ENCODE data around the gene DOK6. TPM values are rescaled to one million over a fixed set of nuclear protein-coding genes. Genes with fewer than 3 reads are reported as not detected.
"Not testable (repeated sequence)": the region's sequence is repeated elsewhere in the genome, so short reads cannot be mapped to it uniquely, and the experiment has no call there.

Gene DOK6
- total RNA-seq, 1 donor from 2014 or later, result 0.43 TPM

DNA sequence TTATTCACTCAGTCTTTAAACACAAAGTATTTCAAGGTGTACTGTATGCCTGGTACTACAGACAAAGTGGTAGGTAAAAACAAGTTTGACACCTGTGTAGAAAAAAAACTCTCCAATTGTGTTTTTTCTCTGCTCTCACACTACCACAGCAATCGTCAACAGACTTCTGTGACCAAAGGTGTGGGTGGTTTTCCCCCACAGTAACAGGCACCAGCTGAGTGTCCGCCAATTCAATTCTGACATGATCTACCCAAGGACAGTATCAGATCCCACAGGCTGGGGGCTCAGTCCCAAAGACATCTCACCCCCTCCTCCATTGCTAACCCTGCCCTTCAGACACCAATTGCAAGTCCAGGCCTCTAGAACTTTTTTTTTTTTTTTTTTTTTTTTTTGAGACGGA is 475.8 kb downstream of the DOK6 start:
- Histone ChIP-seq H3K27ac (no peak overlapping the region), H3K36me3 (no peaks in the 10 kb centered on the region), H3K4me2 (no peak overlapping the region), H2AFZ (replicated peaks) (no peak overlapping the region), H3K9me3 (ENCODE audit: low read depth) (no peaks in the 10 kb centered on the region), H3K4me1 (no peaks in the 10 kb centered on the region), H4K20me1 (ENCODE audit: low read depth) (no peaks in the 10 kb centered on the region), H3K9ac (no peak overlapping the region), H3K79me2 (ENCODE audit: low read depth) (no peaks in the 10 kb centered on the region), H3K27me3 (no peaks in the 10 kb centered on the region), H3K4me3 (no peak overlapping the region), H3F3A (ENCODE audit: low read depth) (no peaks in the 10 kb centered on the region)
- no peak overlapping the region for H3K27ac Mint-ChIP-seq
- H3K4me3 Mint-ChIP-seq, result no peak overlapping the region
- TF ChIP-seq EZH2 (IDR thresholded peaks at IDR 0.05), result no peak
- no peak for TF ChIP-seq EZH2phosphoT487 (IDR thresholded peaks at IDR 0.05)
- TF ChIP-seq, protein P1, sequence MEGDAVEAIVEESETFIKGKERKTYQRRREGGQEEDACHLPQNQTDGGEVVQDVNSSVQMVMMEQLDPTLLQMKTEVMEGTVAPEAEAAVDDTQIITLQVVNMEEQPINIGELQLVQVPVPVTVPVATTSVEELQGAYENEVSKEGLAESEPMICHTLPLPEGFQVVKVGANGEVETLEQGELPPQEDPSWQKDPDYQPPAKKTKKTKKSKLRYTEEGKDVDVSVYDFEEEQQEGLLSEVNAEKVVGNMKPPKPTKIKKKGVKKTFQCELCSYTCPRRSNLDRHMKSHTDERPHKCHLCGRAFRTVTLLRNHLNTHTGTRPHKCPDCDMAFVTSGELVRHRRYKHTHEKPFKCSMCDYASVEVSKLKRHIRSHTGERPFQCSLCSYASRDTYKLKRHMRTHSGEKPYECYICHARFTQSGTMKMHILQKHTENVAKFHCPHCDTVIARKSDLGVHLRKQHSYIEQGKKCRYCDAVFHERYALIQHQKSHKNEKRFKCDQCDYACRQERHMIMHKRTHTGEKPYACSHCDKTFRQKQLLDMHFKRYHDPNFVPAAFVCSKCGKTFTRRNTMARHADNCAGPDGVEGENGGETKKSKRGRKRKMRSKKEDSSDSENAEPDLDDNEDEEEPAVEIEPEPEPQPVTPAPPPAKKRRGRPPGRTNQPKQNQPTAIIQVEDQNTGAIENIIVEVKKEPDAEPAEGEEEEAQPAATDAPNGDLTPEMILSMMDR (IDR thresholded peaks at IDR 0.05), result no peak
- no peak for DNase-seq (ENCODE audit: low spot score)
- peaks cover 3% of the 10 kb centered on the region for H3K27me3 Mint-ChIP-seq (ENCODE audit: insufficient read depth, low read depth)
- H3K9me3 Mint-ChIP-seq, result peaks cover 2% of the 10 kb centered on the region
- peaks cover 40% of the 10 kb centered on the region for H3K4me1 Mint-ChIP-seq
- no peaks in the 10 kb centered on the region for H3K36me3 Mint-ChIP-seq

DNA sequence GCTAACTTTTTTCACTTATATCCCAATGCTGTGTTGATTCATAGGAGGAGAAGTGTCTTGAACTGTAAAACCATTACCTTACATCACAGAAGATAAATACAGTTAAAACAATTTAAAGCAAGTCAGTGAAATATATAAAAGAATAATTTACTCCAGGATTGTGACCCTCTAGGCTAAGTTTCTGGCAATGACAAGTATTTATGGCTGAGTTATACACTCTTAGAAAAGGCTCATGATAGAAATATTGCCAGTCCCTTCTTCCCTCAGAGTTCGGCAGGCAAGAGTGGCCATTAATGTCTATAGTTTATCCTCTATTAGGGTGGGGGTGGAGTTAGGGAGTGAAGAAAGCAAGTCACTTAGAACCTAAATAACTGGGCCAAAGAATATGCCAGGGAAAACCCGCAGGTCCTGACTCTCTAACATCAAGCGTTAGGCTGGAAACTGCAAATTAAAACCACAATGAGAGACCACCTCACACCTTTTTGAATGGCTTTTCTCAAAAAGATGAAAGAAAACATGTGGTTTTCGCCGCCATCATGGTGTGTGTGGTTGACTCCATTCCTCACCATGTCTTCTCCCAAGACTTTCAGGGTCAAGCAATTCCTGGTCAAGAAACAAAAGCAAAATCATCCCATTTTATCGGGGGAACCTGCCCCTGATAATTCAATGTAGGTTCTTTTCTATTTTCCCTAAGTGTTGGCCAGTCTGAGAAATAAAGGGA is 477.7 kb downstream of the DOK6 start:
- H3K4me3 Mint-ChIP-seq, result peak overlapping the region; percentile 44
- Histone ChIP-seq H3K36me3 (no peaks in the 10 kb centered on the region), H3K27me3 (no peaks in the 10 kb centered on the region), H4K20me1 (ENCODE audit: low read depth) (no peaks in the 10 kb centered on the region), H3K9me3 (ENCODE audit: low read depth) (no peaks in the 10 kb centered on the region), H3K4me2 (no peak overlapping the region), H3K9ac (no peak overlapping the region), H3F3A (ENCODE audit: low read depth) (no peaks in the 10 kb centered on the region), H2AFZ (replicated peaks) (no peak overlapping the region), H3K79me2 (ENCODE audit: low read depth) (no peaks in the 10 kb centered on the region), H3K4me3 (no peak overlapping the region), H3K27ac (no peak overlapping the region), H3K4me1 (no peaks in the 10 kb centered on the region)
- H3K27ac Mint-ChIP-seq, result peak overlapping the region; percentile 51
- peaks cover 3% of the 10 kb centered on the region for H3K27me3 Mint-ChIP-seq (ENCODE audit: insufficient read depth, low read depth)
- H3K9me3 Mint-ChIP-seq, result peaks cover 2% of the 10 kb centered on the region
- peaks cover 33% of the 10 kb centered on the region for H3K4me1 Mint-ChIP-seq
- no peak for DNase-seq (ENCODE audit: low spot score)
- TF ChIP-seq EZH2phosphoT487 (IDR thresholded peaks at IDR 0.05), result no peak
- TF ChIP-seq, protein P1 (IDR thresholded peaks at IDR 0.05), result no peak
- no peak for TF ChIP-seq EZH2 (IDR thresholded peaks at IDR 0.05)
- H3K36me3 Mint-ChIP-seq, result no peaks in the 10 kb centered on the region

DNA sequence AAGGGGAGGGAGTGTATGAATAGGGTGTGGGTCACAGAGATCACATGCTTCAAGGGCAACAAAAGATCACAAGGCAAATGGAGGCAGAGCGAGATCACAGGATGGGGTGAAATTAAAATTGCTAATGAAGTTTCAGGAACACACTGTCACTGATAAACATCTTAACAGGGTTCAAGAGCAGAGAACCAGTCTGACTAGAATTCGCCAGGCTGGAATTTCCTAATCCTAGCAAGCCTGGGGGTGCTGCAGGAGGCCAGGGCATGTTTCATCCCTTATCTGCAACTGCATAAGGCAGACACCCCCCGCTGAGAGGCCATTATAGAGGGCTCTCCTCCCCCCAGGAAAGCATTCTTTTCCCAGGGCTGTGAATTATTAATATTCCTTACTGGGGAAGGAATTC is 478.4 kb downstream of the DOK6 start:
- DNase-seq (ENCODE audit: low spot score), result not testable (repeated sequence)
- peak overlapping the region; percentile 51 for H3K27ac Mint-ChIP-seq

DNA sequence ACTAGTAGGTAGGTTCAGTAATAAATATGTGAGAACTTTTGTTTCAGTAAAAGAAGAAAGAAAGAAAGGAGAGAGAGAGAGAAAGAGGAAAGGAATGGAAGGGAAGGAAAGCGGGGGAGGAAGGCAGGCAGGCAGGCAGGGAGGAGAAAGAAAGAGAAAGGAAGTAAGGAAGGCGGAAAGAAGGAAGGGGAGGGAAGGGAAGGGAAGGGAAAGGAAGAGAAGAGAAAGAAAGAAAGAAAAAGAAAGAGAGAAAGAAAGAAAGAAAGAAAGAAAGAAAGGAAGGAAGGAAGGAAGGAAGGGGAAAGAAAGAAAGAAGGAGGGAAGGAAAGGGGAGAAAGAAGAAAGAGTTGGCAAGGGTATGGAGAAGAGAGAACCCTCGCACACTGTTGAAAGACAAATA is 479.4 kb downstream of the DOK6 start:
- Histone ChIP-seq H3K9ac (no peak overlapping the region), H3K9me3 (ENCODE audit: low read depth) (no peaks in the 10 kb centered on the region), H3K79me2 (ENCODE audit: low read depth) (no peaks in the 10 kb centered on the region), H3K4me1 (no peaks in the 10 kb centered on the region), H3K4me2 (no peak overlapping the region), H3K4me3 (no peak overlapping the region), H3F3A (ENCODE audit: low read depth) (no peaks in the 10 kb centered on the region), H2AFZ (replicated peaks) (no peak overlapping the region), H3K27ac (no peak overlapping the region), H3K36me3 (no peaks in the 10 kb centered on the region), H4K20me1 (ENCODE audit: low read depth) (no peaks in the 10 kb centered on the region), H3K27me3 (no peaks in the 10 kb centered on the region)
- no peak for DNase-seq (ENCODE audit: low spot score)
- H3K9me3 Mint-ChIP-seq, result peaks cover 2% of the 10 kb centered on the region
- peaks cover 24% of the 10 kb centered on the region for H3K4me1 Mint-ChIP-seq
- TF ChIP-seq EZH2phosphoT487 (IDR thresholded peaks at IDR 0.05) (no peak), EZH2 (IDR thresholded peaks at IDR 0.05) (no peak)
- TF ChIP-seq, protein P1 (IDR thresholded peaks at IDR 0.05), result no peak
- no peak overlapping the region for H3K4me3 Mint-ChIP-seq
- peaks cover 3% of the 10 kb centered on the region for H3K27me3 Mint-ChIP-seq (ENCODE audit: insufficient read depth, low read depth)
- no peaks in the 10 kb centered on the region for H3K36me3 Mint-ChIP-seq
- H3K27ac Mint-ChIP-seq, result peak overlapping the region; percentile 89

More for the DNA sequence above, 478.4 kb downstream of the DOK6 start:
- H3K27ac ChIP-seq; H4K20me1 ChIP-seq (ENCODE audit: low read depth); H3K4me2 ChIP-seq; H3K79me2 ChIP-seq (ENCODE audit: low read depth); H3K27me3 Mint-ChIP-seq (ENCODE audit: insufficient read depth, low read depth); H3K36me3 ChIP-seq; H2AFZ ChIP-seq (replicated peaks); H3K36me3 Mint-ChIP-seq; H3K9ac ChIP-seq; H3K4me1 ChIP-seq; H3K9me3 ChIP-seq (ENCODE audit: low read depth); H3K9me3 Mint-ChIP-seq; H3K4me3 ChIP-seq; H3K27me3 ChIP-seq; H3F3A ChIP-seq (ENCODE audit: low read depth): not testable (repeated sequence)
- Mint-ChIP-seq H3K4me1 (peaks cover 31% of the 10 kb centered on the region), H3K4me3 (peak overlapping the region; percentile 44)
